Liver (tissue), 9 donors: ENCODE measurements around the gene CACNG4. TPM values are rescaled to one million over a fixed set of nuclear protein-coding genes. Genes with fewer than 3 reads are reported as not detected.

Source experiments
- DNase-seq: peaks from one replicate; pipeline ENCODE4 v3.0.0-alpha.2; 2017; ENCODE audit warnings: low spot score
- H3K27ac ChIP-seq, 2 donors: one replicate each; pipeline ENCODE4 v1.7.0; 2013; ENCODE audit warnings: inconsistent platforms in 2 of 2, low read length in 2 of 2, control low read depth in 1 of 2, low read depth in 1 of 2, mild to moderate bottlenecking in 1 of 2
- H3K27me3 ChIP-seq, 4 donors: one replicate each; pipeline versions ENCODE4 v1.6.1 to v1.7.0; 2013; ENCODE audit warnings: low read length in 3 of 4, inconsistent platforms in 1 of 4, mild to moderate bottlenecking in 1 of 4, moderate library complexity in 1 of 4; ENCODE audit not compliant: control insufficient read depth in 4 of 4, insufficient read depth in 4 of 4
- H3K36me3 ChIP-seq, 4 donors: one replicate each; pipeline versions ENCODE4 v1.6.1 to v1.7.0; 2013; ENCODE audit warnings: low read length in 3 of 4, mild to moderate bottlenecking in 3 of 4, low read depth in 1 of 4, moderate library complexity in 1 of 4; ENCODE audit not compliant: control insufficient read depth in 4 of 4, insufficient read depth in 3 of 4
- H3K4me1 ChIP-seq, 4 donors: one replicate each; pipeline versions ENCODE4 v1.6.1 to v1.7.0; 2013; ENCODE audit warnings: low read length in 3 of 4, mild to moderate bottlenecking in 3 of 4, moderate library complexity in 1 of 4; ENCODE audit not compliant: control insufficient read depth in 4 of 4, insufficient read depth in 4 of 4
- H3K4me3 ChIP-seq, 3 donors: one replicate each; pipeline versions ENCODE4 v1.6.1 to v1.7.0; 2013; ENCODE audit warnings: low read length in 3 of 3, control low read depth in 1 of 3, low read depth in 1 of 3, mild to moderate bottlenecking in 1 of 3
- H3K9ac ChIP-seq, 2 donors: one replicate each; pipeline ENCODE4 v1.7.0; 2013; ENCODE audit warnings: low read length in 2 of 2, mild to moderate bottlenecking in 2 of 2, moderate library complexity in 2 of 2, control low read depth in 1 of 2, low read depth in 1 of 2
- H3K9me3 ChIP-seq, 4 donors: one replicate each; pipeline versions ENCODE4 v1.6.1 to v1.7.0; 2013; ENCODE audit warnings: low read length in 3 of 4; ENCODE audit not compliant: control insufficient read depth in 4 of 4
- ATF3 ChIP-seq: IDR thresholded peaks from 2 replicates; pipeline ENCODE4 v1.6.1; 2016; ENCODE audit warnings: antibody characterized with exemption
- CTCF ChIP-seq: fragments of 150-350 bp; IDR thresholded peaks from 2 replicates; pipeline ENCODE4 v1.5.1; 2017; ENCODE audit warnings: improper control_type of control experiment, low read depth, low read length; ENCODE audit not compliant: missing input control
- EGR1 ChIP-seq, 2 donors: IDR thresholded peaks; 2 replicates each; pipeline ENCODE4 v1.6.1; 2016 to 2018; ENCODE audit warnings: antibody characterized with exemption in 2 of 2, low read depth in 2 of 2
- FOXA1 ChIP-seq: IDR thresholded peaks from 2 replicates; pipeline ENCODE4 v1.6.1; 2016; ENCODE audit warnings: antibody characterized with exemption
- FOXA2 ChIP-seq: IDR thresholded peaks from 2 replicates; pipeline ENCODE4 v1.6.1; 2016; ENCODE audit warnings: antibody characterized with exemption
- GABPA ChIP-seq, 2 donors: IDR thresholded peaks in 1 of 2; conservative IDR thresholded peaks in 1 of 2; 2 replicates each; pipeline ENCODE4 v1.6.1; 2016; ENCODE audit warnings: antibody characterized with exemption in 2 of 2, mild to moderate bottlenecking in 1 of 2, moderate library complexity in 1 of 2
- HNF4A ChIP-seq, 2 donors: conservative IDR thresholded peaks; 2 replicates each; pipeline ENCODE4 v1.6.1; 2016; ENCODE audit warnings: antibody characterized with exemption in 2 of 2, mild to moderate bottlenecking in 2 of 2
- HNF4G ChIP-seq: IDR thresholded peaks from 2 replicates; pipeline ENCODE4 v1.6.1; 2016; ENCODE audit warnings: antibody characterized with exemption
- JUND ChIP-seq, 2 donors: IDR thresholded peaks; 2 replicates each; pipeline ENCODE4 v1.6.1; 2016; ENCODE audit warnings: antibody characterized with exemption in 2 of 2
- MAX ChIP-seq: IDR thresholded peaks from 2 replicates; pipeline ENCODE4 v1.6.1; 2016; ENCODE audit warnings: antibody characterized with exemption
- NR2F2 ChIP-seq: IDR thresholded peaks from 2 replicates; pipeline ENCODE4 v1.6.1; 2016; ENCODE audit warnings: antibody characterized with exemption
- RAD21 ChIP-seq, 2 donors: IDR thresholded peaks; 2 replicates each; pipeline ENCODE4 v1.6.1; 2016; ENCODE audit warnings: antibody characterized with exemption in 2 of 2, mild to moderate bottlenecking in 2 of 2
- REST ChIP-seq: IDR thresholded peaks from 2 replicates; pipeline ENCODE4 v1.6.1; 2016; ENCODE audit warnings: antibody characterized with exemption, mild to moderate bottlenecking
- SP1 ChIP-seq: IDR thresholded peaks from 2 replicates; pipeline ENCODE4 v1.6.1; 2018; ENCODE audit warnings: antibody characterized with exemption, mild to moderate bottlenecking
- TAF1 ChIP-seq: conservative IDR thresholded peaks from 2 replicates; pipeline ENCODE4 v1.6.1; 2016; ENCODE audit warnings: antibody characterized with exemption, mild to moderate bottlenecking
- ZBTB33 ChIP-seq: IDR thresholded peaks from 2 replicates; pipeline ENCODE4 v1.6.1; 2016; ENCODE audit warnings: antibody characterized with exemption
- WGBS: extraction: QIAGEN DNeasy Blood & Tissue Kit; methylation state at CpG from one replicate; pipeline ENCODE4 v1.1.7; 2013; 5-methylcytosine and 5-hydroxymethylcytosine counted together
- polyA plus RNA-seq, 2 donors: library from polyadenylated mRNA; stranded (reverse) in 1 of 2; unstranded in 1 of 2; fragments of 200-250 nt in 1 of 2; fragments of >200 nt in 1 of 2; fragmentation: Nextera tagmentation in 1 of 2; extraction: Ambion mirVana in 1 of 2; gene quantifications; one replicate each; pipeline versions ENCODE4 v1.2.1 to v1.2.3, GENCODE V29; 2013 to 2015
- total RNA-seq, 2 donors: library from RNA; depleted of rRNA; stranded (reverse); fragments of >200 nt; gene quantifications; one replicate each; pipeline ENCODE4 v1.2.3, GENCODE V29; 2014
- donor health status: healthy.
- donor health status: healthy.
- donor health status: healthy.
- donor health status: healthy.
- donor health status: healthy.

The CACNG4 gene
- total and polyA plus RNA-seq, 4 donors = 0.02 to 0.09 (median 0.08) TPM; not detected in 1

- peaks cover 0 to 9% (median 3%) of the 10 kb centered on the region in 4 donors for H3K27me3 ChIP-seq
- 17% methylated on average over 11 of the region's 11 CpGs for WGBS
- H3K9ac ChIP-seq = no peak overlapping the region
These were observed 1.8 kb downstream of the CACNG4 start for GRCh38 chr17:66966298-66966697.

More at GRCh38 chr17:66966298-66966697, 1.8 kb downstream of the CACNG4 start:
- TF ChIP-seq FOXA1 (no peak), CTCF (no peak), NR2F2 (no peak), RAD21 (IDR thresholded peaks at IDR 0.05) (no peak), HNF4G (no peak), FOXA2 (no peak), MAX (no peak), TAF1 (no peak), JUND (IDR thresholded peaks at IDR 0.05) (no peak), GABPA (IDR thresholded peaks at IDR 0.05 in 1 of 2, conservative IDR thresholded peaks at IDR 0.05 in 1 of 2) (no peak), SP1 (no peak), EGR1 (IDR thresholded peaks at IDR 0.05; ENCODE audit: low read depth in 2 of 2) (no peak), ZBTB33 (no peak), REST (no peak), ATF3 (no peak), HNF4A (conservative IDR thresholded peaks at IDR 0.05) (no peak)
- no peak overlapping the region for H3K27ac ChIP-seq
- no peaks in the 10 kb centered on the region for H3K36me3 ChIP-seq
- DNase-seq = no peak
- peaks cover 7 to 20% (median 11%) of the 10 kb centered on the region in 4 donors for H3K4me1 ChIP-seq
- peak overlapping the region in 1 of 3 donors; percentile 47 for H3K4me3 ChIP-seq
- no peaks in the 10 kb centered on the region for H3K9me3 ChIP-seq
